ENCODE measurements around the gene AGK. TPM values are rescaled to one million over a fixed set of nuclear protein-coding genes. Genes with fewer than 3 reads are reported as not detected.

AGK gene
- total RNA-seq, 1 experiment from 2014 or later = 41.9 TPM

DNA sequence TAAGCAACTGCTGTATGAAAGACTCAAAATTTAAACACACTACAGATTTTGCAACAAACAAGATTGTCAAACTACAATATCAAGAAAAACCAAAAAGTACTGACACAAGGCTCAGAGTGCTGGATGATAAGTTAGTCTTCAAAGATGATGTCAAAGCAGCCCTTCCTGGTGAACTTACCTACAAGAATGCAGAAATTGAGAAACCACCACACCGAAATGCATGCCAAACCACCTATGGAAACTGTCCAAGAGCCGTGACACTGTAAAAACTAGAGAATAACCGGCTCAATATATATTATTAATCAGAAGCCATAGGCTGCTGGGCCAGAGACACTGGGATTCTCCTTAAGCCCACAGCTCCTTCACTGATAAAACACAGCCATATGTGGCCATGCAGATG is 125.4 kb downstream of the AGK start:
- intact Hi-C loops (cut with micrococcal nuclease; ENCODE audit: unreplicated experiment) = no loop called here
- H3K27me3 ChIP-seq (replicated peaks; ENCODE audit: insufficient read depth, low read depth, low read length, poor library complexity) = no peaks in the 10 kb centered on the region

DNA sequence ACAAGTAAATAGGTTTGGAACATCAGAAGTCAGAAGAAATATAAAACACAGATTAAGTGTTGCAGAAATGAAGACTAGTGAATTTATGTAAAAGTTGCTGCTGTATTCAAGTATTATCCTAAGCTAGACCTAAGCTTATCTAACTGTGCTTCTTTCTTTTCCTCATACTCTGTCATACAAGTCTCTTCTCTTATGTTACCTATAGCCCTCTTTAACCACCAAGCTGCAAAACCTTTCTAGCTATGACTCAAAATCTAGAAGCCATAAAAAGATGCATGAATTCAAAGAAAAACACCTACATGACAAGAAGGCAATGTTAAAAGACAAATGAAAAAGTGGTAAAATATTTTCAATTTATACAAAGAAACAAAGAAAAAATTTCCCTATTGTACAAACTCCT is 127.8 kb downstream of the AGK start:
- CTCF ChIA-PET = no interaction called here
- intact Hi-C loops (cut with micrococcal nuclease; ENCODE audit: unreplicated experiment) = no loop called here
- no peak overlapping the region for H3K27ac ChIP-seq (ENCODE audit: low read depth, low read length, poor library complexity, severe bottlenecking)
- no peaks in the 10 kb centered on the region for H3K9me3 ChIP-seq (ENCODE audit: low read depth, low read length, poor library complexity, severe bottlenecking)
- no peak for DNase-seq (ENCODE audit: low spot score)
- POLR2A ChIA-PET (ENCODE audit: low non-redundant PET) = no interaction called here
- no peaks in the 10 kb centered on the region for H3K4me1 ChIP-seq (ENCODE audit: insufficient read depth, low read length, poor library complexity, severe bottlenecking)
- TF ChIP-seq, protein P1, sequence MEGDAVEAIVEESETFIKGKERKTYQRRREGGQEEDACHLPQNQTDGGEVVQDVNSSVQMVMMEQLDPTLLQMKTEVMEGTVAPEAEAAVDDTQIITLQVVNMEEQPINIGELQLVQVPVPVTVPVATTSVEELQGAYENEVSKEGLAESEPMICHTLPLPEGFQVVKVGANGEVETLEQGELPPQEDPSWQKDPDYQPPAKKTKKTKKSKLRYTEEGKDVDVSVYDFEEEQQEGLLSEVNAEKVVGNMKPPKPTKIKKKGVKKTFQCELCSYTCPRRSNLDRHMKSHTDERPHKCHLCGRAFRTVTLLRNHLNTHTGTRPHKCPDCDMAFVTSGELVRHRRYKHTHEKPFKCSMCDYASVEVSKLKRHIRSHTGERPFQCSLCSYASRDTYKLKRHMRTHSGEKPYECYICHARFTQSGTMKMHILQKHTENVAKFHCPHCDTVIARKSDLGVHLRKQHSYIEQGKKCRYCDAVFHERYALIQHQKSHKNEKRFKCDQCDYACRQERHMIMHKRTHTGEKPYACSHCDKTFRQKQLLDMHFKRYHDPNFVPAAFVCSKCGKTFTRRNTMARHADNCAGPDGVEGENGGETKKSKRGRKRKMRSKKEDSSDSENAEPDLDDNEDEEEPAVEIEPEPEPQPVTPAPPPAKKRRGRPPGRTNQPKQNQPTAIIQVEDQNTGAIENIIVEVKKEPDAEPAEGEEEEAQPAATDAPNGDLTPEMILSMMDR (conservative IDR thresholded peaks at IDR 0.05; ENCODE audit: low read depth, low read length) = no peak
- TF ChIP-seq EZH2 (IDR thresholded peaks at IDR 0.05; ENCODE audit: borderline replicate concordance, low read depth, low read length, poor library complexity, severe bottlenecking) = no peak
- H3K27me3 ChIP-seq (replicated peaks; ENCODE audit: insufficient read depth, low read depth, low read length, poor library complexity) = no peaks in the 10 kb centered on the region
- H3K36me3 ChIP-seq (ENCODE audit: insufficient read depth, low read length, poor library complexity, severe bottlenecking) = no peaks in the 10 kb centered on the region
- no TSS peak for BruUV-seq (replicated peaks)
- H3K4me3 ChIP-seq (ENCODE audit: low read depth, low read length, poor library complexity, severe bottlenecking) = no peak overlapping the region

More for the DNA sequence above, 125.4 kb downstream of the AGK start:
- TF ChIP-seq, protein P1 (conservative IDR thresholded peaks at IDR 0.05; ENCODE audit: low read depth, low read length) = no peak
- TF ChIP-seq EZH2 (IDR thresholded peaks at IDR 0.05; ENCODE audit: borderline replicate concordance, low read depth, low read length, poor library complexity, severe bottlenecking) = no peak
- no peak for DNase-seq (ENCODE audit: low spot score)
- POLR2A ChIA-PET (ENCODE audit: low non-redundant PET) = no interaction called here
- H3K4me1 ChIP-seq (ENCODE audit: insufficient read depth, low read length, poor library complexity, severe bottlenecking) = no peaks in the 10 kb centered on the region
- no TSS peak for BruUV-seq (replicated peaks)
- no peaks in the 10 kb centered on the region for H3K36me3 ChIP-seq (ENCODE audit: insufficient read depth, low read length, poor library complexity, severe bottlenecking)
- no peaks in the 10 kb centered on the region for H3K9me3 ChIP-seq (ENCODE audit: low read depth, low read length, poor library complexity, severe bottlenecking)
- no peak overlapping the region for H3K4me3 ChIP-seq (ENCODE audit: low read depth, low read length, poor library complexity, severe bottlenecking)
- CTCF ChIA-PET = no interaction called here
- no peak overlapping the region for H3K27ac ChIP-seq (ENCODE audit: low read depth, low read length, poor library complexity, severe bottlenecking)

DNA sequence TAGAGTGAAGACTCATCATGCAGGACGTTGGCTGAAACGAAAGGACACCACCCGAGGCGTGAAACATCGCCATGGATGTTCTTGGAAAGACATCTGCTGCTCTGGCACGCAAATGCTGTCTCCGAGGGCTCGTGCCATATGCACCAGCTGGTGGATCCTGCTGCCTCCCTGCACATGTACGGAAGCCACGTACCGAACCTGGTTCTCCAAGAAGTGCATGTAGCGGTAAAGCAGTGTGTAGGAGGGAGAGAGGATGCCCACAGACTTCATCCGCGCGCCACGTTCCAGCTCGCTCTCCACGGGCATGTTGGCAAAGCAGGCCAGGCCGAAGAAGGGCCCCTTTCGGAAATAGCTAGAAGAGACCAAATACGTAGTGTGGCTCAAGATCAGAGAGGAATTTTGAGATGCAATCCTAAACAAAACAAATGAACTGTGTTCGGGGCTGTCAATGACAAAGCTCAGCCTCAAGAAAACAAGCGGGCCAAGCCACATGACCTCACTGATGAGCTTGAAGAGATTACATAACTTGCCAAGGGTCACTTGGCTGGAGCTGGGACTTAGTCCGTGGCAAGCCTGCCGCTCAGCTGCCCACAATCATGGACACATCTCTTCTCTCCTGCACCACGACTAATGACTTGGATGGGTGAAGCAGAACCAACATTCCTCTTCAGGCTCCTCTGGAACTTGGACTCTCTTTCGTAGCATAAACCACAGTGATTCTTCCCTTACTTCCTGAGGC is 134.2 kb downstream of the AGK start:
- Histone ChIP-seq H3K4me3 (ENCODE audit: low read depth, low read length, poor library complexity, severe bottlenecking) (no peak overlapping the region), H3K9me3 (ENCODE audit: low read depth, low read length, poor library complexity, severe bottlenecking) (no peaks in the 10 kb centered on the region), H3K27ac (ENCODE audit: low read depth, low read length, poor library complexity, severe bottlenecking) (no peak overlapping the region), H3K36me3 (ENCODE audit: insufficient read depth, low read length, poor library complexity, severe bottlenecking) (no peaks in the 10 kb centered on the region), H3K27me3 (replicated peaks; ENCODE audit: insufficient read depth, low read depth, low read length, poor library complexity) (no peaks in the 10 kb centered on the region), H3K4me1 (ENCODE audit: insufficient read depth, low read length, poor library complexity, severe bottlenecking) (no peaks in the 10 kb centered on the region)
- no peak for TF ChIP-seq EZH2 (IDR thresholded peaks at IDR 0.05; ENCODE audit: borderline replicate concordance, low read depth, low read length, poor library complexity, severe bottlenecking)
- TF ChIP-seq, protein P1 (conservative IDR thresholded peaks at IDR 0.05; ENCODE audit: low read depth, low read length) = no peak
- no peak for DNase-seq (ENCODE audit: low spot score)
- BruUV-seq (replicated peaks) = no TSS peak
- intact Hi-C loops (cut with micrococcal nuclease; ENCODE audit: unreplicated experiment) = no loop called here
- ChIA-PET CTCF (interaction anchor here (0.6 kb wide), 1 partner anchor 1682 kb away, joined by 3 read pairs; no protein-coding TSS in a partner anchor), POLR2A (ENCODE audit: low non-redundant PET) (no interaction called here)

Measured in A673 (cell line).